Body of pancreas (tissue), 4 donors: Measurements from ENCODE around the gene CACNA1G.

ENCODE experiments used
- CTCF ChIP-seq, 7 experiments: fragments of 450-650 bp in 4 of 7; fragments of 200-600 bp in 3 of 7; sonication (generic) in 3 of 7; IDR thresholded peaks; one replicate each; pipeline ENCODE4 v1.5.1; 2016 to 2019; ENCODE audit warnings: antibody characterized with exemption in 7 of 7
- POLR2A ChIP-seq, 3 donors: fragments of 450-650 bp; IDR thresholded peaks; one replicate each; pipeline ENCODE4 v1.6.1; 2016; ENCODE audit warnings: antibody characterized with exemption in 3 of 3, mild to moderate bottlenecking in 2 of 3

DNA sequence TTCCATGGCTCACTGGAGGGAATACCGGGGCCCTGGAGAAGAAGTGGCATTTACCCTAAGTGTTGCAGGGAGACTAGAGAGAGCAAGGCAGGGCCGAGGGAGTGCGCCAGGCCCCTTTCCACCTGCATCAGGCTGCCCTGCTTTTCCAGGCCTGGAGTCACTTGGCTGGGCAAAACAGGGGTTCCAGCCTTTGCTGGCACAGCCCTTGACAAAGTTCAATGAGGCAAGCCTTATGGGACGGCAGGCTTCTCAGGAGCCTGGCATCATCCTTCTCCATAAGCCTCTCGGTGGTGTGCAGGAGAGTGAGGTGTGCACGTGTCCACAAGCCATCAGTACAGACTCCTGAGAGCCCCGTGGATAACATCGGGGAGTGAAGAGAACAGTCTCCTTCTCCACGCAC, 27.1 kb downstream of the CACNA1G start:
- TF ChIP-seq CTCF (IDR thresholded peaks at IDR 0.05), result no peak
- no peak for TF ChIP-seq POLR2A (IDR thresholded peaks at IDR 0.05)
